Esophagus squamous epithelium (tissue), 5 donors: ENCODE results near the gene TMOD2. TPM values are rescaled to one million over a fixed set of nuclear protein-coding genes. Genes with fewer than 3 reads are reported as not detected.
A peak's percentile ranks its signal among the peaks of the same experiment; 100 is the strongest.

Experiments
- DNase-seq: peaks from one replicate; lab custom pipeline; 2025; lab: John Stamatoyannopoulos, UW
- H3K27ac ChIP-seq, 4 donors: fragments of 200-600 bp; sonication (generic); one replicate each; pipeline ENCODE4 v1.5.1; 2016 to 2019; ENCODE audit warnings: mild to moderate bottlenecking in 1 of 4
- H3K27me3 ChIP-seq, 4 donors: fragments of 200-600 bp; sonication (generic); 1 replicate in 3 of 4; 2 replicates in 1 of 4; pipeline versions ENCODE4 v1.5.1 to v1.6.0; 2017 to 2021; ENCODE audit warnings: antibody characterized with exemption in 1 of 4
- H3K36me3 ChIP-seq, 3 donors: fragments of 200-600 bp; sonication (generic); one replicate each; pipeline ENCODE4 v1.5.1; 2016 to 2019
- H3K4me1 ChIP-seq, 3 donors: fragments of 200-600 bp; sonication (generic); one replicate each; pipeline ENCODE4 v1.5.1; 2017 to 2019
- H3K4me3 ChIP-seq, 4 donors: fragments of 200-600 bp; sonication (generic); 1 replicate in 3 of 4; 2 replicates in 1 of 4; pipeline ENCODE4 v1.5.1; 2016 to 2019; ENCODE audit warnings: mild to moderate bottlenecking in 2 of 4, moderate library complexity in 1 of 4
- H3K9me3 ChIP-seq, 3 donors: fragments of 200-600 bp; sonication (generic); one replicate each; pipeline ENCODE4 v1.5.1; 2016 to 2019
- CTCF ChIP-seq, 6 experiments: fragments of 450-650 bp in 4 of 6; fragments of 200-600 bp in 2 of 6; sonication (generic) in 2 of 6; IDR thresholded peaks; one replicate each; pipeline ENCODE4 v1.5.1; 2016 to 2019; ENCODE audit warnings: antibody characterized with exemption in 6 of 6, mild to moderate bottlenecking in 4 of 6, moderate library complexity in 4 of 6
- POLR2A ChIP-seq, 4 donors: fragments of 450-650 bp; IDR thresholded peaks; one replicate each; pipeline ENCODE4 v1.6.1; 2017; ENCODE audit warnings: antibody characterized with exemption in 4 of 4, mild to moderate bottlenecking in 4 of 4, moderate library complexity in 3 of 4
- WGBS, 2 donors: methylation state at CpG; one replicate each; pipeline ENCODE4 v1.1.5; 2018; 5-methylcytosine and 5-hydroxymethylcytosine counted together
- intact Hi-C: fragments of 100-400 bp; cut with DNase I; formaldehyde crosslinking; loops from one replicate; pipeline ENCODE4 v1.15.0; 2022
- small RNA-seq, 4 donors: library from RNA; depleted of rRNA; stranded (forward); fragments of <200 nt; gene quantifications; one replicate each; pipeline ENCODE3, GENCODE V24; 2016
- total RNA-seq, 4 donors: library from RNA; depleted of rRNA; stranded (reverse); fragments of >200 nt; gene quantifications; one replicate each; pipeline ENCODE4 v1.1.0, GENCODE V29; 2016
- donor health status: DM: yes; HTN: yes; CAD: no.

The TMOD2 gene
- total RNA-seq, 4 donors from 2014 or later = 3.4 to 9.0 (median 4.8) TPM

- no peak overlapping the region for H3K4me3 ChIP-seq
- H3K27me3 ChIP-seq = no peaks in the 10 kb centered on the region
- no peaks in the 10 kb centered on the region for H3K9me3 ChIP-seq
- intact Hi-C loops = no loop called here
- H3K27ac ChIP-seq = peak overlapping the region in 1 of 4 donors; percentile 47
- 87 to 95% methylated on average over 2 of the region's 2 CpGs for WGBS, 2 donors
- no peak for DNase-seq
- H3K36me3 ChIP-seq = peaks cover 0 to 69% (median 11%) of the 10 kb centered on the region in 3 donors
- peaks cover 0 to 69% (median 0%) of the 10 kb centered on the region in 3 donors for H3K4me1 ChIP-seq
- no peak for TF ChIP-seq CTCF (IDR thresholded peaks at IDR 0.05)
- no peak for TF ChIP-seq POLR2A (IDR thresholded peaks at IDR 0.05)
Observed at GRCh38 chr15:51863131-51863530, 111.7 kb downstream of the TMOD2 start.

- no peak for TF ChIP-seq CTCF (IDR thresholded peaks at IDR 0.05)
- no peak for TF ChIP-seq POLR2A (IDR thresholded peaks at IDR 0.05)
- Histone ChIP-seq H3K4me1 (peaks cover 0 to 76% (median 8%) of the 10 kb centered on the region in 3 donors), H3K36me3 (peaks cover 0 to 79% (median 12%) of the 10 kb centered on the region in 3 donors), H3K4me3 (no peak overlapping the region), H3K9me3 (no peaks in the 10 kb centered on the region), H3K27me3 (no peaks in the 10 kb centered on the region), H3K27ac (peak overlapping the region in 3 of 4 donors; percentile 47 to 70 (median 53))
- intact Hi-C loops = no loop called here
- 73 to 79% methylated on average over 4 of the region's 4 CpGs for whole genome bisulfite sequencing, 2 donors
- no peak for DNase-seq
Observed at GRCh38 chr15:51864408-51865056, 113.1 kb downstream of the TMOD2 start.

GRCh38 chr15:51865317-51865716, 113.9 kb downstream of the TMOD2 start:
- Histone ChIP-seq H3K4me1 (peaks cover 0 to 76% (median 8%) of the 10 kb centered on the region in 3 donors), H3K27me3 (no peaks in the 10 kb centered on the region), H3K4me3 (no peak overlapping the region), H3K27ac (peak overlapping the region in 2 of 4 donors; percentile 19 to 70), H3K36me3 (peaks cover 5 to 79% (median 20%) of the 10 kb centered on the region in 3 donors), H3K9me3 (no peaks in the 10 kb centered on the region)
- no peak for DNase-seq
- intact Hi-C loops = no loop called here
- WGBS, 2 donors = 100% methylated on average over 1 of the region's 1 CpG
- TF ChIP-seq POLR2A (IDR thresholded peaks at IDR 0.05) = no peak
- TF ChIP-seq CTCF (IDR thresholded peaks at IDR 0.05) = no peak

Small RNA genes lying within 50 kb of the gene (small RNA-seq; reads per million reads assigned to genes)
- 0 to 0.09 (median 0) reads per million in 4 donors for gene AC090971.5
- gene RF00017 = 0 reads per million in 4 donors

Other genes starting within 250 kb of the TMOD2 start
- 10 to 100 TPM in 2 of 4 donors, 1 to 10 TPM in 2; 6.9 to 15.1 (median 11.7) TPM for gene DMXL2, start 128.8 kb upstream of the TMOD2 start, total RNA-seq
- under 1 TPM in 1 of 4 donors, not detected in 3; 0.38 TPM for gene SCG3, start 70.1 kb upstream of the TMOD2 start, total RNA-seq
- 10 to 100 TPM; 11.0 to 15.0 (median 12.9) TPM for gene LYSMD2, start 13.9 kb upstream of the TMOD2 start, total RNA-seq
- gene TMOD3, start 78.1 kb downstream of the TMOD2 start, total RNA-seq = 10 to 100 TPM; 52.3 to 70.2 (median 62.5) TPM
- gene LEO1, start 220.2 kb downstream of the TMOD2 start, total RNA-seq = 10 to 100 TPM; 23.5 to 38.3 (median 32.4) TPM